ENCODE measurements around the gene GRIK3.

Gene GRIK3

GRCh38 chr1:37010011-37010410 is 24.3 kb downstream of the GRIK3 start:
- DNase-seq: no peak

DNA sequence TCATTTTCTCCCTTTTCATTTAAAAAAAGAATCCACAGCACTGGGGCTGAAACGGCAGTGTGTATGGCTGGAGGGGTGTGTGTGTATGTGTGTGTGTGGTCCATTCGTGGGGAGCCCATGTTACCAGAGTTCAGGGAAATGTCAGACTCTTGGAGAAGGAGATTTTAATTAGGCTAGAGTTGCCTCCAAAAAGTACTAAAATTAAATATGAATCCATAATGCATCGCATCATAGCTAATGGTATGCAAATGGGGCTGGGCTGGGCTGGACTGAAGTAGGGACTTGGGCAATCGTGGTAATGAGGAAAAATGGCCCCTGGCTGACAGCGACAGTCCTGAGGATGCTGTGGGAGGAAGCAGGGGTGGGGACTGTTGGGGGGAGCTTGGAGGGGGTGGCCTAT is 24.8 kb downstream of the GRIK3 start:
- no peak for DNase-seq

DNA sequence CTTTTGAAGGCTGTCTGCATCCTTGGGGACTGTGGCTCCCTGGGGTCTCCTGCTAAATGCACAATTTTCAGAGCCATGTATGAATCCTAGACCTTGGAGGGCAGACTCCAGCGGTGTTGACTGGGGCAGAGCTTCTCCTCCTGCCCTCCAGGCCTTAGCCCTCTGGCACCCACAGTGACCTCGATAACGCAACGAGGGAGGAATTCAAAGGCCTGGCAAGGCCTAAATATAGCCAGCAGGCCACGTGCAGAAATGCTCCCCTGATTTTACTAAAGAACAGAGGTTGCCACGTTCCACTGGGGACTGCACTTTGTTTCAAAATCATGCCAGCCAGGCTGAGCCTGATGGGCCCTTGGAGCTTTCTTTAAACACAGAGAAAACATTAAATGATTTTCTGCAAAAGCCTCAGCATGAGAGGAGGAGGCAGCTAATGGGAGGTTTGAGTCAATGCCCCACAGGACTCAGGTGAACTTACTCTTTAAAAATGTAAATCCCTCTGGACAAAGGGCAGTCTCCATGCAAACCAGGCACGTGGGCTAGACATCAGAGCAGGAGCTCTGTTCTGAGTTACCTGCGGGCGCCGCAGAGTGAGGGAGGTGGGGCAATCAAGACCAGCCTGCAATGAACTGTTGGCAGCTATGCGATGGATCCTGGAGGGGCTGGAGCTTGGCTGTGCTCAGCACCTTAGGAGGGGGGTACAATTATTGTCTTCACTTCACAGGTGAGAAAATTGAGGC is 28.0 kb downstream of the GRIK3 start:
- DNase-seq: no peak

DNA sequence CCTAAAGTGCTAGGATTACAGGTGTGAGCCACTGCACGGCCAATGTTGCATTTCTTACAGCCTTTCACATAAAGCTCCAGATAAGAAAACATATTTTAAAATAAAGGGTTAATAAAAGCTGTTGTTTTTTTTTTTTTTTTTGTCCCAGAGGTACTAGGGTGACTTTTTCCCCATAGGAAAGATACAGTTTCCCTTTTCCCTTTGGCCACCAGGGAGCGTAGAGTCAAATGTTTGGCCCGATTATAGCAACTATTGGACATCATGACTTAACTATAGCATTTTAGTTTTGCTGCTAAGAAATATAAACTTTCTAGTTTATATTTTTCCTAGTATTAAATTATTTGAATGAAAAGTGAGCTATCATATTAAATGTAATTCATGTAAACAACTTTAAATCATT is 31.4 kb downstream of the GRIK3 start:
- no peak for DNase-seq

- no peak for DNase-seq
These were observed 32.6 kb downstream of the GRIK3 start for GRCh38 chr1:37001703-37002102.

DNA sequence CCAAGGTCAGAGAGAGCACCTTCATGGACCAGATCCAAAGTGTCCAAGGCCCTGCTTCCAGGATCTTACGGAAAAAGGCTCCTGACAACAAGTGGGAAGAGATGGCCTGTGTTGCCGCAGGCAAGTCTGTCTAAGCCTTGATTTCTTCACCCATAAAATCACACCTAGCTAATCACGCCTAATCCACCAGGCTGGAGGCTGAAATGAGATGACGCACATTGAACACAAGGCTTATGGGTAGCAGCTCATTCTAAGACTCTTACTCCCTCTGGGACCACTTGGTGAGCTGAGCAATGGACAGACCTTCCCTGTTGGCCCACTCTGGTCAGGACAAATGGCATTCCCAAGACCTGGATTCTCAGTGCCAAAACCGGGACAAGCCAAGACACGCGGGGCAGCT is 38.2 kb downstream of the GRIK3 start:
- no peak for DNase-seq

GRCh38 chr1:36994868-36995267 is 39.4 kb downstream of the GRIK3 start:
- no peak for DNase-seq

DNA sequence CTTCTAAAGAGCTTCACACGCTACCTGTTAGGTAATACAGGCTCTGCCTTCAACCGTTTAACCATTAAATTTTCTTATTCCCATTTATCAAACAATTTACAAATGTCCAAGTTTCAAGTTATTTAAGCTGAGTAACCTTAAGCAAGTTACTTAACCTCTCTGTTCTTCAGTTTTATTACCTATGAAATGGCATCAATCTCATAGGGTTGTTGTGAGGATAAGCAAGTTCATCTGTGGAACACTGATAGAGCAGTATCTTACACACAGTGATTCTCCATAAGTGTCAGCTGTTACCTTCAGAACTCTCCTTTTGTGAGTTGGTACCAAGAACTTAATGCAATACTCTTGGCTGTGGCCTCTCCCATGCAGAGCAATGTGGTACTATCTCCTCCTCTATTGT is 40.0 kb downstream of the GRIK3 start:
- DNase-seq: no peak

DNA sequence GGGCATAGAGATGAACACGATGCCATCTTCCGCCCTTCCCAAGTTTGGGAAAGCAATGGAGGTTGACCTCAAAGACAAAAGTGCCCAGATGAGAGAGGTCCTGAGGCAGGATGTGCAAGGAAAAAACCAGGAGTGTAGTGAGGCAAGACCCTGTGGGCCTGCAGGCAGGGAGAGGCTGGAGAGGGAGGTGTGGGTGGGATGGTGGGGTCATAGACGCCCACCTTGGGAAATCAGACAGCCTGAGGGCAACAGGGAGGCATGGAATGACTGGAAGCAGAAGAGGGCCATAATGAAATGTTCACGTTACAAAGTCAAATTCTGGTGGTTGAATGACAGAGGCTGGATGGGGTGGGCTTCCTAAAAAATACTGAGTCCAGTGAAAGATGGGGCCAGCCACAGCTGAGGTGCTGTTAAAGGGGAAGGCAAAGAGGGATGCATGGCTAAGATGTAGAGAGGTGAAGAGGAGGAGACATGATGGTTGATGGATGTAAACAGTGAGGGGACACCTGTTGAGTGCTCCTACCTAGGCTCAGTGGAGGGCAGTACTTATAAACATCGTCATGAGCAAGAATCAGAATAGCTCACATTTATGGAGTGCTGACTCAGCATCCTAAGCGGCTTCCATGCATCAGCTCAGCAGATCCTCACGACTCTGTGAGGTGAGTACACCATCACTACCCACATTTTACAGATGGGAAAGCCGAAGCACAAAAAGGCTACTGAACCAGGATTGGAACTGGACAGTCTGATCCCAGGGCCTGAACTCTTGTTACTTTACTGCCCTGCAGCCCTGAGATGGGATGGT is 42.0 kb downstream of the GRIK3 start:
- DNase-seq: no peak

GRCh38 chr1:36991551-36991950 is 42.8 kb downstream of the GRIK3 start:
- no peak for DNase-seq

DNA sequence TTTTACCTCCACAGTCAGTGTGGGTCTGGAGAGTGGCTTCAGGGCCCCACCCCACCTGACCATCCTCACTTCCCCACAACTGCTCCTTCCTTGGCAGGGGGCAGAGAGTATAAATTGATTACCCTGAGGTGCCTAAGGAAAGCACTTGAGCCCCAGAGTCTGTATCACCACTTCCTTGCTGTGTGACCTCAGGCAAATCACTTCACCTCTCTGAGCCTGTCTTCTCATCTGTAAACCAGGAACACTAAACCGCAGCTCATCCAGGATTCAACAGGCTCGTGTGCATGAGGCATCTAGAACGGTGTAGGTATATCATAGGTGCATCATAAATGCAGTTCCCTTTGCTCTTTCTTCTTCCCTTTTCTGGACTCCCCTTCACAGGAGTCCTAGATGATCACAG is 43.4 kb downstream of the GRIK3 start:
- DNase-seq: no peak

GRCh38 chr1:36989241-36989640 is 45.1 kb downstream of the GRIK3 start:
- DNase-seq: no peak

- peak; percentile 57 for DNase-seq
These were observed 45.5 kb downstream of the GRIK3 start for GRCh38 chr1:36988741-36989193.

- DNase-seq: no peak
These were observed 46.0 kb downstream of the GRIK3 start for GRCh38 chr1:36988321-36988720.

- no peak for DNase-seq
These were observed 47.0 kb downstream of the GRIK3 start for GRCh38 chr1:36987276-36987675.

DNA sequence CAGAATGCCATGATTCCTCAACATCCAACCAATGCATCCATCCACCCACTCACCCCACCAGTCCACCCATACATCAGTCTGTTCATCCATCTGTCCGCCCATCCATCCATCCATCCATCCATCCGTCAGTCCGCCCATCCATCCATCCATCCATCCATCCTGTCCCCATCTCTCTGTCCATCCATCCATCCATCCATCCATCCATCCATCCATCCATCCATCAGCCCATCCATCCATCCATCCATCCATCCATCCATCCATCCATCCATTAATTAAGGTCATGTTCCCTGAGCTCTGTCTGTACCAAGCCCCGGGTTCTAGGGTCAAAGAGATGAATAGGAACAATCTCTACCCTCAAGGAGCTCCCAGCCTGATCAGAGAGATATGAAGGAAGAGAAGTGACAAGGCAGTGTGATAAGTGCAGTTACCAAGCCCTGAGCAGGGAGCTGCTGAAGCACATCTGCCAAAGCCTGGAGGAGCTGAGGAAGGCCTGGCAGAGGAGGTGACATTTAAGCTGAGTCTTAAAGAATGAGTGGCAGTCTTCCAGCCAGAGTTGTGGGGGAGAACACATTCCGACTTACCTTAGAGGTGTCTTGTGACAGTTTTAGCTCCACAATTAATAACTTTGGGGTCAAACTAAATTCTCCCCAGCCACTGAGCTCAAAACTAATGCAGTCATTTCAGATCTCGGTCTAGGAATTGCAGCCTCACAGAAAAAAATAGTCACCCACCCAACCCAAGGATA is 47.9 kb downstream of the GRIK3 start:
- DNase-seq: no peak

GRCh38 chr1:36984675-36985074 is 49.6 kb downstream of the GRIK3 start:
- no peak for DNase-seq

- DNase-seq: no peak
These were observed 50.3 kb downstream of the GRIK3 start for GRCh38 chr1:36984026-36984425.

- no peak for DNase-seq
These were observed 51.6 kb downstream of the GRIK3 start for GRCh38 chr1:36982709-36983108.

DNA sequence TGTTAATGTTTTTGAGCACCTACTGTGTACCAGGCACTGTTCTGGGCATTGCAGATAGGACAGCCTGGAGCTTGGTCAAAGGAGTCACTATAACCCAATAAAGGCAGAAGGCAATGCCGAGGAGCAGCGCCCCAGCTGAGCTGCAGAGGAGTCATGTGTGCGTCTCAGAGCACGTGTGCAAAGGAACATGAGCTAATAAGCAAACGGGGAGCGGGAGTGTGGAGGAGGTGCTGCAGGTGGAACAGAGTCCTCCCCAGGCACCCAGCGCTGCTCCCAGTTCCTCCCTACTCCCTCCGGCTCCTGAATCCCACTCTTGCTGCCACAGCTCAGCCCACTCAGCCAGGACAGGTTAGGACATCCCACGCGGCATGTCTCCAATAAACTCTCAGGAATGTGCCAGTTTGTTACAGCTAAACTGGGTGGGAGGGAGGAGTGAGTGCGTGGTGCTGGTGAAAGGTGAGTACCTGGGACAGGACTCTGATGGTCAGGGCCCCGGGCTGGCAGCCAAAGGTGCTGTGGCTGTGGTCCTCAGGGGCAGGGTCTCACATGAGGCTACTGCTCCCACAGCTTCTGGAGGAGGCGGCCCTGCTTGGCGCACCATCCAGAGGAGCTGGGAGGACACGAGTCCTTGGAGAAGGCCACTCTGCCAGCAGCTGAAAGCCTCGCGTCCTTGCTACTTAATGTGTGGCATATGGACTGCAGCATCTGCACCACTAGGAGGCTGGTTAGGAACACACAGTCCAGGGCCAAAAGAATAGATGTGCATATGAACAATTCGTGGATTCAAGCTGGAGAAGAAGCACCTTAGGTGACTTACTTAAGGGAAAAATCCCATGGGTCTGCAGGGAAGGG is 52.3 kb downstream of the GRIK3 start:
- no peak for DNase-seq

DNA sequence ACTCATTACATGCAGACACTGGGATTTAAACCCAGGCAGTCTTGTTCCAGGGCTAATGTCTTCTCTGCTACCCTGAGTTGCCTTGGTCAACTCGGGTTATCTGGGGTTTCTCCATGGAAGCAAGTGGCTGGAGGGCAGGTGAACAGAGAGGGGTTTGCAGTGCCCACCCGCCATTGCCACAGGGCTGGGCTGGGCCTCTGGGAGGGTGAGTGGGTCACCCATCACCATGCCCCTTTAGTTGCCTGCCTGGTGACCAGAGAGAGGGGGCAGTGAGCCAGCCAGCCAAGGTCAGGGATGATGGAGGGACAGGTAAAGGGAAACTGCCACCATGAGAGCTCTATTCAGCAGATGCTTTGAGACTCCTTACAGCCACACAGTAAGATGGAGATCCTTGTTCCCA is 53.2 kb downstream of the GRIK3 start:
- DNase-seq: no peak

DNA sequence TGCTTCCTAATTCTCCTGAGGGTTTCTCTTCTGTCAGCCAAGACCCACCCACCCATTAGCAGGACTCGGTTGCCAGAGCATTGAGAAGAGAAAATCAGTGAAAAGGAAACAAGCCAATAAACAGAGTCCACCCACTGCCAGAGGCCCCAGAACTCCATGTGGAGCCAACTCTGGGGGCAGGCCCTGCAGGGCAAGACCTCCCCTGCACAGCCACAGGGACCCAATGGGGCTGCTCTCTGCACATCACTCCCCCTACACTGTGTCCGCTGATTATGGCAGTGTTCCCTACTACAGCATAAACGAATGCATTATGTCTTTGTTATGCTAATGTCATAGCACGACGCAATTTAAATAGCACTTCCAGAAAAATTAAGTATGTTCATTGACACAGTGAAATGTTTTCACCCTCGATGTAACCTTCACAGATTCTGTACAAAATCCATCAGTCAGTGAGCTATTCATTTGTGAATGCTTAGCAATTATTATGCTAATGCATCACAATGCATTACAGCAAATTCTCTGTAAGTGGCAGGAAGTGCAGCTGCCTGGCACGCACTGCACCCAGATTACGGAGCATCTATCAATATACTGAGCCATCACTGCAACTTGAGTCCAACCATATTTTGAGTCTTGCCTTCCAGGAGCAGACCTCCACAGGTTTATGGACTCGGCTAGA is 56.4 kb downstream of the GRIK3 start:
- no peak for DNase-seq

All from NCI-H774 (cell line).